Measurements from ENCODE around the gene GLIS1.

DNA sequence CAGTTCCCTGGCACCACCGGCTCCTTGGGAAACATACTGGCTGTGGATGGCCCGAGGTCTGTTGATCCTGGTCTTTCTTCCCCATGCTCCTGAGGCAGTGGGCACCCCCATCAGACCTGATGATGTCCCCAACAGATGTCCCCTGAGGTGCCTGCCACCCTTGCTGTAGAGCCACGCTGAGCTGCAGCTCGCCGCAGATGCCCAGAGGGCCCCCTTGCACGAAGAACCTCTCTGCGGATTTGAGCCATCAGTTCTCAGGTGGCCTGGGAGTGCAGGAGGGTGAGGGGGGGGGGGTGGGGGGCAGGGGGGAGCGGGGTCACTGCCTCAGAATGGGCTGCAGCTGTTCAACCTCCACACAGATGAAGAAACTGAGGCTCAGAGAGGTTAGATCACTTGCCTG, 60.9 kb downstream of the GLIS1 start:
- TF ChIP-seq, protein P1, sequence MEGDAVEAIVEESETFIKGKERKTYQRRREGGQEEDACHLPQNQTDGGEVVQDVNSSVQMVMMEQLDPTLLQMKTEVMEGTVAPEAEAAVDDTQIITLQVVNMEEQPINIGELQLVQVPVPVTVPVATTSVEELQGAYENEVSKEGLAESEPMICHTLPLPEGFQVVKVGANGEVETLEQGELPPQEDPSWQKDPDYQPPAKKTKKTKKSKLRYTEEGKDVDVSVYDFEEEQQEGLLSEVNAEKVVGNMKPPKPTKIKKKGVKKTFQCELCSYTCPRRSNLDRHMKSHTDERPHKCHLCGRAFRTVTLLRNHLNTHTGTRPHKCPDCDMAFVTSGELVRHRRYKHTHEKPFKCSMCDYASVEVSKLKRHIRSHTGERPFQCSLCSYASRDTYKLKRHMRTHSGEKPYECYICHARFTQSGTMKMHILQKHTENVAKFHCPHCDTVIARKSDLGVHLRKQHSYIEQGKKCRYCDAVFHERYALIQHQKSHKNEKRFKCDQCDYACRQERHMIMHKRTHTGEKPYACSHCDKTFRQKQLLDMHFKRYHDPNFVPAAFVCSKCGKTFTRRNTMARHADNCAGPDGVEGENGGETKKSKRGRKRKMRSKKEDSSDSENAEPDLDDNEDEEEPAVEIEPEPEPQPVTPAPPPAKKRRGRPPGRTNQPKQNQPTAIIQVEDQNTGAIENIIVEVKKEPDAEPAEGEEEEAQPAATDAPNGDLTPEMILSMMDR (conservative IDR thresholded peaks at IDR 0.05; ENCODE audit: low read depth, low read length): no peak
- no peak for TF ChIP-seq EZH2 (IDR thresholded peaks at IDR 0.05; ENCODE audit: borderline replicate concordance, low read depth, low read length, poor library complexity, severe bottlenecking)

Measured in A673 (cell line).